Astrocyte (in vitro differentiated cells and primary cell): Measurements from ENCODE around the gene ENKUR.

Experiments used
- EZH2 ChIP-seq: IDR thresholded peaks from 2 replicates; pipeline ENCODE4 v1.6.1; 2012; ENCODE audit warnings: mild to moderate bottlenecking, low read length, inconsistent platforms; ENCODE audit not compliant: insufficient read depth
- TF ChIP-seq, protein P1 (sequence below): IDR thresholded peaks from 2 replicates; pipeline ENCODE4 v1.5.1; 2011; ENCODE audit warnings: low read depth, mild to moderate bottlenecking, inconsistent platforms, low read length, moderate library complexity; ENCODE audit not compliant: insufficient read depth

DNA sequence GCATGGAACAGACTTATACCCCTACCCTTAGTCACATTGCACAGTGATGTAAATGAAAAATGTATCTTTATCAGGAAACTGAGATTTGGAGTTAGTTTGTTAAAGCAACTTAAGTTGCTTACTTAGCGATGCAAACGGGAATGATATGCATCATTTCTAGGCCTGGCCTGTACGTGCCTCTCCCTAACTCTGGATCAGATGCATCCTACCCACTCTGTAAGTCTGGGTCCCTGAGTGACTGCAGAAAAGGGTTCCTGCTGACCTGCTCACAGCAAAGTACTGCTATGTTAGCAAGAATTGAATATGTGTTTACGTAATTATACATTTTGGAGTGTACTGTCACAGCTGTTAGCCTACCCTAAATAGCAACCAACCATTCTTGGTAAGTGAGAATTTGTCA lies 32.8 kb downstream of the ENKUR start:
- TF ChIP-seq, protein P1, sequence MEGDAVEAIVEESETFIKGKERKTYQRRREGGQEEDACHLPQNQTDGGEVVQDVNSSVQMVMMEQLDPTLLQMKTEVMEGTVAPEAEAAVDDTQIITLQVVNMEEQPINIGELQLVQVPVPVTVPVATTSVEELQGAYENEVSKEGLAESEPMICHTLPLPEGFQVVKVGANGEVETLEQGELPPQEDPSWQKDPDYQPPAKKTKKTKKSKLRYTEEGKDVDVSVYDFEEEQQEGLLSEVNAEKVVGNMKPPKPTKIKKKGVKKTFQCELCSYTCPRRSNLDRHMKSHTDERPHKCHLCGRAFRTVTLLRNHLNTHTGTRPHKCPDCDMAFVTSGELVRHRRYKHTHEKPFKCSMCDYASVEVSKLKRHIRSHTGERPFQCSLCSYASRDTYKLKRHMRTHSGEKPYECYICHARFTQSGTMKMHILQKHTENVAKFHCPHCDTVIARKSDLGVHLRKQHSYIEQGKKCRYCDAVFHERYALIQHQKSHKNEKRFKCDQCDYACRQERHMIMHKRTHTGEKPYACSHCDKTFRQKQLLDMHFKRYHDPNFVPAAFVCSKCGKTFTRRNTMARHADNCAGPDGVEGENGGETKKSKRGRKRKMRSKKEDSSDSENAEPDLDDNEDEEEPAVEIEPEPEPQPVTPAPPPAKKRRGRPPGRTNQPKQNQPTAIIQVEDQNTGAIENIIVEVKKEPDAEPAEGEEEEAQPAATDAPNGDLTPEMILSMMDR: no peak
- no peak for TF ChIP-seq EZH2
